Measurements from ENCODE around the gene MYH6. TPM values are rescaled to one million over a fixed set of nuclear protein-coding genes. Genes with fewer than 3 reads are reported as not detected.
"Not testable (repeated sequence)": the region's sequence is repeated elsewhere in the genome, so short reads cannot be mapped to it uniquely, and the experiment has no call there.

Gene MYH6
- total RNA-seq, 1 donor = not detected

DNA sequence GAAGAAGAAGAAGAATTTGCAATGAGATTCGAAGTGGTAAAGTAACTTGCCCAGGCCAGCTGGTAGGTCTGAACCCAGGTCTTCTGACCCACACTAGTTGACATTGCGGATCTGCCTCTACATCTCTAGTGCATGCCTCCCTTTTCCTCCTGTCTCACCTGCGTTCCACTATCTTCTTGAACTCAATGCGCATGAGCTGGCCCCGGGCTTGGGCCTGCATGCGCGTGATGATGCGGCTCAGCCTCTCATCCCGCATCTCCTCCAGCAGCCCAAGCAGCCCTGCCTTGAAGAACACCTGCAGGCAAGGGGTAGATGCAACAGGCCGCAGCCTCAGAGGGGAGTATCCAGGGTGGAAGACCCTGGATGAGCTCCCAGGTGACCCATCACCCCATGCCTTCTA is 11.9 kb downstream of the MYH6 start:
- TF ChIP-seq, protein P1, sequence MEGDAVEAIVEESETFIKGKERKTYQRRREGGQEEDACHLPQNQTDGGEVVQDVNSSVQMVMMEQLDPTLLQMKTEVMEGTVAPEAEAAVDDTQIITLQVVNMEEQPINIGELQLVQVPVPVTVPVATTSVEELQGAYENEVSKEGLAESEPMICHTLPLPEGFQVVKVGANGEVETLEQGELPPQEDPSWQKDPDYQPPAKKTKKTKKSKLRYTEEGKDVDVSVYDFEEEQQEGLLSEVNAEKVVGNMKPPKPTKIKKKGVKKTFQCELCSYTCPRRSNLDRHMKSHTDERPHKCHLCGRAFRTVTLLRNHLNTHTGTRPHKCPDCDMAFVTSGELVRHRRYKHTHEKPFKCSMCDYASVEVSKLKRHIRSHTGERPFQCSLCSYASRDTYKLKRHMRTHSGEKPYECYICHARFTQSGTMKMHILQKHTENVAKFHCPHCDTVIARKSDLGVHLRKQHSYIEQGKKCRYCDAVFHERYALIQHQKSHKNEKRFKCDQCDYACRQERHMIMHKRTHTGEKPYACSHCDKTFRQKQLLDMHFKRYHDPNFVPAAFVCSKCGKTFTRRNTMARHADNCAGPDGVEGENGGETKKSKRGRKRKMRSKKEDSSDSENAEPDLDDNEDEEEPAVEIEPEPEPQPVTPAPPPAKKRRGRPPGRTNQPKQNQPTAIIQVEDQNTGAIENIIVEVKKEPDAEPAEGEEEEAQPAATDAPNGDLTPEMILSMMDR (IDR thresholded peaks at IDR 0.05; ENCODE audit: insufficient read depth, low read depth, low read length) = no peak
- DNase-seq (ENCODE audit: low read depth) = no peak
- H3K4me3 ChIP-seq (ENCODE audit: low read depth, low read length) = no peak overlapping the region

DNA sequence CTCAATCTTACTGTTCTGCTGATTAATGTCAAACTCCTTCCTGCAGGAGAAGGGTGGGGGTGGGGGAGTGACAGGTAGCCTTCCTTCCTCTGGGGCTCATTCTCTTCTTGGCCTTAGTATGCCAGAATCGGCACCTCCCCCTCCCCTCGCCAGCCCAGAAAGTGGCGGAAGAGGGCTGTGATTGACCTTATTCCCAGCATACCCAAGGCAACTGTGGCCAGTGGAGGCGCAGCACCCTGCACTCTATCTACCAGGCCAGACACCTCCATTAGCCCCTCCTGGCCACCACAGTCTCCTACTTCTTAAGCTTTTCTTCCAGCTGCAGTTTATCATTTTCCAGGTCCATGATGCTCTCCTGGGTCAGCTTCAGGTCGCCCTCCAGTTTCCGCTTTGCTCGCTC is 15.5 kb downstream of the MYH6 start:
- no peak for DNase-seq (ENCODE audit: low read depth)
- H3K4me3 ChIP-seq (ENCODE audit: low read depth, low read length) = no peak overlapping the region
- TF ChIP-seq, protein P1 (IDR thresholded peaks at IDR 0.05; ENCODE audit: insufficient read depth, low read depth, low read length) = no peak

DNA sequence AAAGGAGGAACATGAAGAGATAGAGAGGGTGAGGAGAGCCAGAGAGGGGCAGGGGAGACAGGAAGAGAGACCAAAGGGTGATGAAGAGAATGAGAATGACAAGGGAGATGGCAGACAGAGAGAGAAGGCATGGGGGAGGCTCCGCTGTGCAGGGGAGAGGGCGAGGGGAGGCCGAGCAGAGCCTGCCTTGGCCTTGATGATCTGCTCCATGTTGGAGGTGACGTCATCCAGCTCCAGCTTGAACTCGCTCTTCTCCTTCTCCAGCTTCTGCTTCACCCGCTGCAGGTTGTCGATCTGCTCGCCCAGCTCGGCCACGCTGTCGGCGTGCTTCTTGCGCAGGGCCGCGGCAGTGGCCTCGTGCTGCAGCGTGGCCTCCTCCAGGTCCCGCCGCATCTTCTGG is 18.2 kb downstream of the MYH6 start:
- not testable (repeated sequence) for DNase-seq (ENCODE audit: low read depth); H3K4me3 ChIP-seq (ENCODE audit: low read depth, low read length)

DNA sequence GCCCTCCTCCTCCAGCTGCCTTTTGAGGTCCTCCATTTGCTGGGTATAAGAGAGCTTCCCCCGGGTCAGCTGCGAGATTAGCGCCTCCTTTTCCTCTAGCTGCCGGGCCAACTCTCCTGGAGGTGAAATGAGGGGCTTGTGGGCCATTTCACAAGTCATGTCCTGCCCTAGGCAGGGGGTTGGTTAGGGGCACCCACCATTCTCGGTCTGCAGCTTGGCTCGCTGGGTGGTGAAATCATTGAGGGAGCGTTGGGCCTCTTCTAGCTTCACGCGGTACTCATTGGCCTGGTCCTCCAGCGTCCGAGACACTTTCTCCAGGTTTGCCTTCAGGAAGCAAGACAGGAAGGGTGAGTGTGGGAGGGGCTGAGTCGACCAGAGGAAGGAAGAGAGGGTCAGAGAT is 18.7 kb downstream of the MYH6 start:
- DNase-seq (ENCODE audit: low read depth) = no peak

DNA sequence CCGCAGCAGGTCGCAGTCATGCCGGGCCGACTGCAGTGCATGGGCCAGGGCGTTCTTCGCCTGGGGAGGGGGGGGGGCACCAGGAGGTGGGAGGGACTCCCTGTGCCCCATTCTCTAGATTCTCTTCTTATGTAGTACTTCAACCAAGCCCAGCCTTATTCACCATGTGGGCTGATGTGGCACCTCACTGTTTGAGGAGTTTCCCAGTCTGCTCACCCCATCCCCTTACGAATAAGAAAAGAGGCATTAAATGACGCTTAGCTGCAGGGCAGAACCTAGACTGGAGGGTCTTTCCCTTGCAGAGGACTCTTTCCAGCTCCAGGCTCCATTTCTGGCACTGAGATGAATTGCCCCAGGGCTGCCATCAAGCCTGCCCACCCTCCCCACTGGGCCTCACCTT is 19.1 kb downstream of the MYH6 start:
- H3K4me3 ChIP-seq (ENCODE audit: low read depth, low read length) = no peak overlapping the region
- no peak for DNase-seq (ENCODE audit: low read depth)
- TF ChIP-seq, protein P1 (IDR thresholded peaks at IDR 0.05; ENCODE audit: insufficient read depth, low read depth, low read length) = no peak

More for the DNA sequence above, 18.7 kb downstream of the MYH6 start:
- H3K4me3 ChIP-seq (ENCODE audit: low read depth, low read length) = no peak overlapping the region
- TF ChIP-seq, protein P1 (IDR thresholded peaks at IDR 0.05; ENCODE audit: insufficient read depth, low read depth, low read length) = no peak

DNA sequence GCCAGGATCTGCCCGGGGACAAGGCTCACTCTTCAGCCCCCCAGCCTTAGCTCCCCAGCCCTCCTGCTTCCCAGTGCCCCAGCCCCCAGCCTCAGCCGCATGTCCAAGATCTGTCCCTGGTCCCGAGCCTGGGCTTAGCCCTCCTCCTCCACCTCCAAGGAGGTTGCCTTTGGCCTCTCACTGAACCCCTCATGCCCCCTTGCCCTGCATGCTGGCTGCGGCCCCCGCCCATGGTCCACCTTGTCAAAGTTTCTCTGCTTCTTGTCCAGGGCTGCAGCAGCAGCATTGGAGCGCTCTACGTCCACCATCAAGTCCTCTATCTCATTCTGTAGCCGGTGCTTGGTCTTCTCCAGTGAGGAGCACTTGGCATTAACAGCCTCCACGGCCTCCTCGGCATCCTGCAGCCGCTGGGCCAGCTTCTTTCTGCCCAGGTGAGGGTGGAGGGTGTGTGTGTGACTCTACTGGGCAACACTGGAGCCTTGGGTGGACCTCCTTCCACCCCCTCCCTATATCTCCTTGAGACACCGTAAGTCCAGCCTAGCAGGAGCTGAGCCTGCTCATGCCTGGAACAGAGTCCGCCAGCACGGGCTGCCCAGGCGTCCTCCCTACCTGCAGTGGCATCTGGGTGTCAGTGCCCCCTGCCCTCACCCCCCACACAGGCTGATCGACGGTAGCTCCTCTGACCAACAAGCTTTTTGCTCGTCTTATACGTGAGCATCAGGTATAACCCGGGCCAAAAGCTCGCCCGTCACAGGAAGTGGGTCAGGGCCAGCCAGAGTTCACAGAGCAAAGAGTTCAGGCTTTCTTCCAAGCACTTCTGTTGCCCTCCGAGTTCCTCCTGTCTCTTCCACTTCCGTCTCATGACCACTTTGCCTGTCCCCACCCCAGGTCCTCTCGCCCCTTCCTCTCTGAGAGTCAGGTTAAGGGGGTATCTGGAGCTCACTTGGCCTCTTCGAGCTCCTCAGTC is 19.9 kb downstream of the MYH6 start:
- H3K4me3 ChIP-seq (ENCODE audit: low read depth, low read length) = no peak overlapping the region
- TF ChIP-seq, protein P1 (IDR thresholded peaks at IDR 0.05; ENCODE audit: insufficient read depth, low read depth, low read length) = no peak
- DNase-seq (ENCODE audit: low read depth) = no peak

DNA sequence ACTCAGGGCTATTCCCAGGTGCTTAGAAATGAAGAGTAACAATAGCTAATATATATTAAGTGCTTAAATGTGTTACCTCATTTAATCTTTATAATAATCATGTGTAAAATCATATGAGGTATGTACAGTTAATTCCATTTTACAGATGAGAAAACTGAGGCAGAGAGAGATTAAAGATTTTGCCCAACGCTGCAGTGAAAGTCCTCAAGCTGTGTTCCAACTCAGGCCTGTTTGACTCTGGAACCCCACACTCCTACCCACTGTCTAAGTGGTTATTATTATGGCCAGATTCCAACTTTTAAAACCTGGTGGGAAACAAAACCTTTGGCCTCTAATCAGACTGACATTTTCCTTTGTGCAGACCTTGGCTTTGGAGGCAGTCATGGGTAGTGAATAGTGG is 21.1 kb downstream of the MYH6 start:
- no peak for DNase-seq (ENCODE audit: low read depth)
- H3K4me3 ChIP-seq (ENCODE audit: low read depth, low read length) = no peak overlapping the region
- TF ChIP-seq, protein P1 (IDR thresholded peaks at IDR 0.05; ENCODE audit: insufficient read depth, low read depth, low read length) = no peak

DNA sequence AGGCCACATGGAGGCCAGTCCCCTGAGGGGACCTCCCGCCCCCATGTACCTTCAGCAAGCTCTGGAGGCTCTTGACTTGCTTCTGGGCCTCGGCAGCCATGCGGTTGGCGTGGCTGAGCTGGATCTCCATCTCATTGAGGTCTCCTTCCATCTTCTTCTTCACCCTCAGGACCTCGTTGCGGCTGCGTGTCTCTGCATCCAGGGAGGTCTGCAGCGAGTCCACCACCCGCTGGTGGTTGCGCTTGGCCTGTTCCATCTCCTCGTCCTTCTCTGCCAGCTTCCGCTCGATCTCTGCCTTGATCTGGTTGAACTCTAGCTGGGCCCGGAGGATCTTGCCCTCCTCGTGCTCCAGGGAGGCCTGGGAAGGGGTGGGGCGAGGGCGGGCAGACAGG is 21.8 kb downstream of the MYH6 start:
- not testable (repeated sequence) for DNase-seq (ENCODE audit: low read depth); H3K4me3 ChIP-seq (ENCODE audit: low read depth, low read length)

Measured in fibroblast of villous mesenchyme (primary cell).